ENCODE data around the gene NUP85. TPM values are rescaled to one million over a fixed set of nuclear protein-coding genes. Genes with fewer than 3 reads are reported as not detected.

The NUP85 gene
- total RNA-seq, 4 donors from 2014 or later = 28.9 to 48.8 (median 41.0) TPM

GRCh38 chr17:75183999-75184884, 21.2 kb upstream of the NUP85 start:
- no peak for TF ChIP-seq CTCF (IDR thresholded peaks at IDR 0.05; ENCODE audit: low read depth)

GRCh38 chr17:75188614-75189013, 16.9 kb upstream of the NUP85 start:
- no peak for TF ChIP-seq CTCF (IDR thresholded peaks at IDR 0.05; ENCODE audit: low read depth)

GRCh38 chr17:75191584-75191983, 13.9 kb upstream of the NUP85 start:
- TF ChIP-seq CTCF (IDR thresholded peaks at IDR 0.05; ENCODE audit: low read depth) = no peak

- no peak for TF ChIP-seq CTCF (IDR thresholded peaks at IDR 0.05; ENCODE audit: low read depth)
Measured at GRCh38 chr17:75194879-75195278, 10.6 kb upstream of the NUP85 start.

- TF ChIP-seq CTCF (IDR thresholded peaks at IDR 0.05; ENCODE audit: low read depth) = no peak
Measured at GRCh38 chr17:75199886-75200618, 5.4 kb upstream of the NUP85 start.

GRCh38 chr17:75205793-75206163, 299 bp downstream of the NUP85 start:
- TF ChIP-seq CTCF (IDR thresholded peaks at IDR 0.05; ENCODE audit: low read depth) = no peak

GRCh38 chr17:75207760-75208159, 2.3 kb downstream of the NUP85 start:
- no peak for TF ChIP-seq CTCF (IDR thresholded peaks at IDR 0.05; ENCODE audit: low read depth)

Measured in subcutaneous adipose tissue (tissue), 4 donors.